ENCODE data around the gene MCOLN1. TPM values are rescaled to one million over a fixed set of nuclear protein-coding genes. Genes with fewer than 3 reads are reported as not detected.

Gene MCOLN1
- polyA plus RNA-seq, 3 donors = 32.8 to 133 (median 34.3) TPM

DNA sequence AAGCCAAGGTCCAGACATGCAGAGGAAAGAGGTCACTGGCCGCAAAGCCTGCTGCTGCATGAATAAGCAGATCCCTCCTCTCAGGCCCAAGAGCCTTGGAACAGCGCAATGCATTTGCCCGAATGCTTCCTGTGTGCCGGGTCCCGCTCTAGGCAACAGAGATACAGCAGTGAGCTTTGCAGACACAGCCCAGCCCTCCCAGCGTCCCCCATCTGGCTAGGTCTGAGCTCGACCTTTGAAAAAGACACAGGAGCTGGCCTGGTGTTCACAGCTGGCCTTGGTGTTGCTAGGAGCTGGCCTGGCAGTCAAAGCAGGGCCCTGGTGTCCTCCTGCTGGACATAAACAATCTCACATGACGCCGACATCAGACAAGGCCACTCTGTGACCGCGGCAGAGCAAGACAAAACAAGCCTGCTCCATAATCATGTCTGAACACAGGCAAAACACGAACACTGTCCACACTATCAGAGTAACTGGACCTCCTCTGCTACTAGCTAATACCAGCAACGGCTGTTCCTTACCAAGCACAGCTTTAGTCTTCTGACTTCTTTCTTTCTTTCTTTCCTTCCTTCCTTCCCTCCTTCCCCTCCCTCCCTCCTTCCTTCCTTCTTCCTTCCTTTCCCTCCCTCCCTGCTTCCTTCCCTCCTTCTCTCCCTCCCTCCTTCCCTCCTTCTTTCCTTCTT is 27.9 kb upstream of the MCOLN1 start:
- Mint-ChIP-seq H3K27me3 (ENCODE audit: low read depth in 3 of 3) (peaks cover 8 to 10% (median 9%) of the 10 kb centered on the region in 3 donors), H3K4me1 (peaks cover 65% of the 10 kb centered on the region), H3K9me3 (peaks cover 0 to 5% (median 0%) of the 10 kb centered on the region in 7 donors), H3K27ac (peak overlapping the region in 5 of 7 donors; percentile 26 to 75 (median 50)), H3K36me3 (no peaks in the 10 kb centered on the region), H3K4me3 (peak overlapping the region in 1 of 2 donors; percentile 15)
- 80% methylated on average over 13 of the region's 13 CpGs for WGBS (ENCODE audit: insufficient coverage)
- no peak overlapping the region for H3K27ac ChIP-seq (ENCODE audit: low read depth in 1 of 2, low read length in 2 of 2)
- no peaks in the 10 kb centered on the region for H3K9me3 ChIP-seq (replicated peaks in 1 of 2; ENCODE audit: control insufficient read depth in 1 of 2, insufficient read depth in 1 of 2, low read length in 2 of 2)
- TF ChIP-seq, protein P1, sequence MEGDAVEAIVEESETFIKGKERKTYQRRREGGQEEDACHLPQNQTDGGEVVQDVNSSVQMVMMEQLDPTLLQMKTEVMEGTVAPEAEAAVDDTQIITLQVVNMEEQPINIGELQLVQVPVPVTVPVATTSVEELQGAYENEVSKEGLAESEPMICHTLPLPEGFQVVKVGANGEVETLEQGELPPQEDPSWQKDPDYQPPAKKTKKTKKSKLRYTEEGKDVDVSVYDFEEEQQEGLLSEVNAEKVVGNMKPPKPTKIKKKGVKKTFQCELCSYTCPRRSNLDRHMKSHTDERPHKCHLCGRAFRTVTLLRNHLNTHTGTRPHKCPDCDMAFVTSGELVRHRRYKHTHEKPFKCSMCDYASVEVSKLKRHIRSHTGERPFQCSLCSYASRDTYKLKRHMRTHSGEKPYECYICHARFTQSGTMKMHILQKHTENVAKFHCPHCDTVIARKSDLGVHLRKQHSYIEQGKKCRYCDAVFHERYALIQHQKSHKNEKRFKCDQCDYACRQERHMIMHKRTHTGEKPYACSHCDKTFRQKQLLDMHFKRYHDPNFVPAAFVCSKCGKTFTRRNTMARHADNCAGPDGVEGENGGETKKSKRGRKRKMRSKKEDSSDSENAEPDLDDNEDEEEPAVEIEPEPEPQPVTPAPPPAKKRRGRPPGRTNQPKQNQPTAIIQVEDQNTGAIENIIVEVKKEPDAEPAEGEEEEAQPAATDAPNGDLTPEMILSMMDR (IDR thresholded peaks at IDR 0.05) = no peak
- H3K4me3 ChIP-seq (replicated peaks in 1 of 3; ENCODE audit: low read depth in 2 of 3, low read length in 3 of 3) = no peak overlapping the region
- H4K20me1 ChIP-seq (ENCODE audit: insufficient read depth, low read length) = no peaks in the 10 kb centered on the region
- no peak overlapping the region for H3K4me2 ChIP-seq (replicated peaks; ENCODE audit: extremely low read depth, low read length, poor library complexity, severe bottlenecking)
- H3K9ac ChIP-seq (ENCODE audit: insufficient read depth, low read length, poor library complexity, severe bottlenecking) = no peak overlapping the region
- no peaks in the 10 kb centered on the region for H3K79me2 ChIP-seq (ENCODE audit: insufficient read depth, low read length)
- no peak overlapping the region for H2AFZ ChIP-seq (ENCODE audit: insufficient read depth, low read depth, low read length, poor library complexity, severe bottlenecking)
- H3K36me3 ChIP-seq (replicated peaks in 1 of 2; ENCODE audit: control insufficient read depth in 1 of 2, insufficient read depth in 2 of 2, low read length in 2 of 2) = no peaks in the 10 kb centered on the region
- H3K27me3 ChIP-seq (ENCODE audit: control insufficient read depth in 2 of 2, insufficient read depth in 2 of 2, low read length in 2 of 2) = no peaks in the 10 kb centered on the region
- no peak for DNase-seq
- intact Hi-C loops (cut with micrococcal nuclease) = loop anchor here in 1 of 2 donors (5.0 kb wide), 1 partner anchor 48 kb away; no protein-coding TSS in a partner anchor
- peaks cover 54 to 66% of the 10 kb centered on the region in 2 donors for H3K4me1 ChIP-seq (ENCODE audit: control insufficient read depth in 1 of 2, insufficient read depth in 2 of 2, low read length in 2 of 2)

DNA sequence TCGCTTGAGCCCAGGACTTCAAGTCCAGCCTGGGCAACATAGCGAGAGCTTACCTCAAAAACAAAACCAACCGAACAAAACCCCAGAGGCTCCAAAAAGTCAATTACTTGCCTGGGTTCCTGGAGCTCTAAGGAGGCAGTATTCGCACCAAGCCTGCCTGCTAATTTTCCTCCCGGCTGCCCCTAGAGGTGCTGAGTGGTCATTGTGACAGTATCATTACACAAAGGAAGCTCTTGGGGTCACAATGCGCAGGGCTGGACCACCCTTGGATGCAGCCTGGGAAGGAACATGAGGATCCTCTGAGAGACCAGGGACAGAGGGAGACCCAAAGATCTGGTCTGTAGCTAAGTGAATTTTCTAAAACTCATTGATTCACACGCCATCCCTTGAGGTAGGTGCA is 25.1 kb upstream of the MCOLN1 start:
- Histone ChIP-seq H4K20me1 (ENCODE audit: insufficient read depth, low read length) (no peaks in the 10 kb centered on the region), H2AFZ (ENCODE audit: insufficient read depth, low read depth, low read length, poor library complexity, severe bottlenecking) (no peak overlapping the region), H3K4me3 (replicated peaks in 1 of 3; ENCODE audit: low read depth in 2 of 3, low read length in 3 of 3) (no peak overlapping the region), H3K27ac (ENCODE audit: low read depth in 1 of 2, low read length in 2 of 2) (no peak overlapping the region), H3K4me1 (ENCODE audit: control insufficient read depth in 1 of 2, insufficient read depth in 2 of 2, low read length in 2 of 2) (peaks cover 49 to 59% of the 10 kb centered on the region in 2 donors), H3K9ac (ENCODE audit: insufficient read depth, low read length, poor library complexity, severe bottlenecking) (no peak overlapping the region), H3K9me3 (replicated peaks in 1 of 2; ENCODE audit: control insufficient read depth in 1 of 2, insufficient read depth in 1 of 2, low read length in 2 of 2) (peaks cover 0 to 3% of the 10 kb centered on the region in 2 donors), H3K79me2 (ENCODE audit: insufficient read depth, low read length) (no peaks in the 10 kb centered on the region), H3K27me3 (ENCODE audit: control insufficient read depth in 2 of 2, insufficient read depth in 2 of 2, low read length in 2 of 2) (peaks cover 6 to 17% of the 10 kb centered on the region in 2 donors), H3K36me3 (replicated peaks in 1 of 2; ENCODE audit: control insufficient read depth in 1 of 2, insufficient read depth in 2 of 2, low read length in 2 of 2) (no peaks in the 10 kb centered on the region), H3K4me2 (replicated peaks; ENCODE audit: extremely low read depth, low read length, poor library complexity, severe bottlenecking) (no peak overlapping the region)
- peaks cover 55% of the 10 kb centered on the region for H3K4me1 Mint-ChIP-seq
- TF ChIP-seq, protein P1 (IDR thresholded peaks at IDR 0.05) = peak; percentile 69
- intact Hi-C loops (cut with micrococcal nuclease) = no loop called here
- no peak overlapping the region for H3K4me3 Mint-ChIP-seq
- H3K36me3 Mint-ChIP-seq = no peaks in the 10 kb centered on the region
- DNase-seq = peak in 1 of 3 donors; percentile 23
- H3K27ac Mint-ChIP-seq = peak overlapping the region in 3 of 7 donors; percentile 4 to 23 (median 13)
- peaks cover 27 to 35% (median 28%) of the 10 kb centered on the region in 3 donors for H3K27me3 Mint-ChIP-seq (ENCODE audit: low read depth in 3 of 3)
- whole genome bisulfite sequencing (ENCODE audit: insufficient coverage) = 64% methylated on average over 7 of the region's 7 CpGs
- peaks cover 0 to 12% (median 7%) of the 10 kb centered on the region in 7 donors for H3K9me3 Mint-ChIP-seq

All from CD14-positive monocyte (primary cell).